Ovary (tissue), 9 donors: ENCODE data around the gene ZNF615. TPM values are rescaled to one million over a fixed set of nuclear protein-coding genes. Genes with fewer than 3 reads are reported as not detected.

Experiments used
- DNase-seq, 5 donors: peaks; one replicate each; pipeline ENCODE4 v3.0.0-alpha.2; 2019 to 2020
- H3K27ac ChIP-seq, 2 donors: fragments of 200-600 bp; one replicate each; pipeline versions ENCODE4 v1.5.1 to v1.8.0; 2019 to 2022
- H3K27me3 ChIP-seq: fragments of 200-600 bp; one replicate; pipeline ENCODE4 v1.8.0; 2022
- H3K36me3 ChIP-seq: fragments of 200-600 bp; sonication (generic); one replicate; pipeline ENCODE4 v1.5.1; 2019
- H3K4me1 ChIP-seq: one replicate; pipeline ENCODE4 v1.8.1; 2013; ENCODE audit warnings: mild to moderate bottlenecking, moderate library complexity; ENCODE audit not compliant: insufficient read depth
- H3K4me3 ChIP-seq: fragments of 200-600 bp; sonication (generic); one replicate; pipeline ENCODE4 v1.5.1; 2017
- H3K9me3 ChIP-seq, 2 donors: fragments of 200-600 bp in 1 of 2; sonication (generic) in 1 of 2; one replicate each; pipeline versions ENCODE4 v1.5.1 to v1.8.1; 2013 to 2019; ENCODE audit warnings: mild to moderate bottlenecking in 1 of 2, moderate library complexity in 1 of 2
- CTCF ChIP-seq, 3 donors: fragments of 450-650 bp in 2 of 3; fragments of 200-600 bp in 1 of 3; IDR thresholded peaks; one replicate each; pipeline versions ENCODE4 v1.5.1 to v1.8.0; 2016 to 2022; ENCODE audit warnings: antibody characterized with exemption in 3 of 3, mild to moderate bottlenecking in 1 of 3
- EP300 ChIP-seq: sonication (generic); formaldehyde crosslinking; IDR thresholded peaks from one replicate; pipeline ENCODE4 v1.6.1; 2017; ENCODE audit warnings: antibody characterized with exemption
- POLR2A ChIP-seq: fragments of 450-650 bp; IDR thresholded peaks from one replicate; pipeline ENCODE4 v1.6.1; 2017; ENCODE audit warnings: antibody characterized with exemption, mild to moderate bottlenecking, moderate library complexity
- WGBS, 3 donors: extraction: QIAGEN DNeasy Blood & Tissue Kit in 1 of 3; methylation state at CpG; one replicate each; pipeline versions ENCODE4 v1.1.5 to v1.1.7; 2013 to 2017; 5-methylcytosine and 5-hydroxymethylcytosine counted together
- intact Hi-C, 4 donors: fragments of 100-400 bp; cut with DNase I; formaldehyde crosslinking; loops; one replicate each; pipeline versions ENCODE4 v1.11.0 to v1.15.1; 2022 to 2023
- polyA plus RNA-seq, 2 donors: library from polyadenylated mRNA; stranded (reverse); fragments of 200-250 nt in 1 of 2; fragments of 350-450 nt in 1 of 2; fragmentation: Illumina TruSeq in 1 of 2; extraction: RNeasy Lipid Tissue Mini Kit (QIAGEN cat#74804) in 1 of 2; gene quantifications; one replicate each; pipeline ENCODE4 v1.2.3, GENCODE V29; 2013 to 2014
- total RNA-seq, 7 donors: library from RNA; depleted of rRNA in 2 of 7; stranded (reverse); fragments of >200 nt in 2 of 7; fragmentation: NEBNext Ultra II Directional in 3 of 7; extraction: Animal tissue kit (Norgen Biotek cat#: 25700) in 3 of 7; gene quantifications; one replicate each; pipeline versions ENCODE4 v1.1.0 to v1.2.4, GENCODE V29; 2016 to 2023
- donor health status: DM: no; HTN: no; CAD: no; lungs with moderate emphysema.
- donor health status: DM: no; HTN: no; CAD: no.
- donor health status: Bipolar disorder and iron deficiency.
- donor health status: DM: yes; HTN: yes; CAD: no.
- donor health status: DM: no; HTN: no; CAD: no.
- donor health status: DM: yes; HTN: yes; CAD: no.

ZNF615 gene
- total and polyA plus RNA-seq, 9 donors: 6.8 to 20.0 (median 14.4) TPM

GRCh38 chr19:52022193-52022592 is 14.2 kb upstream of the ZNF615 start:
- Histone ChIP-seq H3K4me1 (peaks cover 1% of the 10 kb centered on the region), H3K9me3 (peaks cover 0 to 71% of the 10 kb centered on the region in 2 donors), H3K27ac (no peak overlapping the region), H3K36me3 (peaks cover 3% of the 10 kb centered on the region), H3K27me3 (no peaks in the 10 kb centered on the region), H3K4me3 (no peak overlapping the region)
- no peak for TF ChIP-seq CTCF (IDR thresholded peaks at IDR 0.05)
- TF ChIP-seq POLR2A: no peak
- TF ChIP-seq EP300: no peak
- intact Hi-C loops: no loop called here
- no peak for DNase-seq
- 98 to 99% (median 98%) methylated on average over 15 of the region's 15 CpGs for WGBS, 3 donors

GRCh38 chr19:52020506-52020905 is 12.5 kb upstream of the ZNF615 start:
- no peaks in the 10 kb centered on the region for H3K4me1 ChIP-seq
- TF ChIP-seq CTCF (IDR thresholded peaks at IDR 0.05): no peak
- no peak for TF ChIP-seq POLR2A
- no peak for TF ChIP-seq EP300
- no peak for DNase-seq
- no peak overlapping the region for H3K4me3 ChIP-seq
- no peak overlapping the region for H3K27ac ChIP-seq
- 93 to 99% (median 98%) methylated on average over 4 of the region's 4 CpGs for WGBS, 3 donors
- no peaks in the 10 kb centered on the region for H3K27me3 ChIP-seq
- intact Hi-C loops: no loop called here
- H3K9me3 ChIP-seq: peaks cover 0 to 84% of the 10 kb centered on the region in 2 donors
- H3K36me3 ChIP-seq: peaks cover 6% of the 10 kb centered on the region

- no peak for TF ChIP-seq EP300
- TF ChIP-seq CTCF (IDR thresholded peaks at IDR 0.05): no peak
- TF ChIP-seq POLR2A: no peak
- Histone ChIP-seq H3K36me3 (no peaks in the 10 kb centered on the region), H3K9me3 (peaks cover 0 to 10% of the 10 kb centered on the region in 2 donors), H3K27ac (no peak overlapping the region), H3K4me1 (peaks cover 3% of the 10 kb centered on the region), H3K27me3 (no peaks in the 10 kb centered on the region), H3K4me3 (no peak overlapping the region)
- intact Hi-C loops: no loop called here
- 93 to 100% (median 93%) methylated on average over 1 of the region's 1 CpG for WGBS, 3 donors
- no peak for DNase-seq
Measured at GRCh38 chr19:52010674-52011073, 2.7 kb upstream of the ZNF615 start.

- peaks cover 0 to 7% of the 10 kb centered on the region in 2 donors for H3K9me3 ChIP-seq
- H3K36me3 ChIP-seq: no peaks in the 10 kb centered on the region
- H3K4me3 ChIP-seq: peak overlapping the region; percentile 76
- H3K4me1 ChIP-seq: peaks cover 3% of the 10 kb centered on the region
- peak in 1 of 5 donors; percentile 25 for DNase-seq
- WGBS, 3 donors: 1 to 3% (median 1%) methylated on average over 9 of the region's 9 CpGs
- H3K27ac ChIP-seq: peak overlapping the region in 1 of 2 donors; percentile 63
- no peaks in the 10 kb centered on the region for H3K27me3 ChIP-seq
- TF ChIP-seq CTCF (IDR thresholded peaks at IDR 0.05): no peak
- no peak for TF ChIP-seq EP300
- no peak for TF ChIP-seq POLR2A
- intact Hi-C loops: loop anchor here in 1 of 4 donors (5.0 kb wide), 1 partner anchor 1225 kb away; no protein-coding TSS in a partner anchor
Measured at GRCh38 chr19:52007451-52007805, 583 bp downstream of the ZNF615 start.
